Mesenchymal stem cell (in vitro differentiated cells and primary cell): ENCODE measurements around the gene HCK.
A peak's percentile ranks its signal among the peaks of the same experiment; 100 is the strongest.

ENCODE experiments used
- DNase-seq: peaks from one replicate; pipeline ENCODE4 v3.0.0-alpha.2; 2013
- H2AFZ ChIP-seq: one replicate; pipeline ENCODE4 v1.6.1; 2013; ENCODE audit warnings: low read depth, mild to moderate bottlenecking, control low read depth, inconsistent platforms, low read length, moderate library complexity
- H2AK5ac ChIP-seq: 2 replicates; pipeline ENCODE4 v1.6.1; 2013; ENCODE audit warnings: low read length, moderate library complexity, mild to moderate bottlenecking, inconsistent platforms; ENCODE audit not compliant: severe bottlenecking
- H2BK120ac ChIP-seq: one replicate; pipeline ENCODE4 v1.6.1; 2013; ENCODE audit warnings: low read depth, mild to moderate bottlenecking, inconsistent platforms, low read length, moderate library complexity
- H2BK12ac ChIP-seq, 2 experiments: one replicate each; pipeline ENCODE4 v1.6.1; 2013; ENCODE audit warnings: inconsistent platforms in 2 of 2, low read length in 2 of 2, mild to moderate bottlenecking in 2 of 2, moderate library complexity in 2 of 2, control low read depth in 1 of 2
- H2BK15ac ChIP-seq: one replicate; pipeline ENCODE4 v1.6.1; 2013; ENCODE audit warnings: mild to moderate bottlenecking, low read depth, inconsistent platforms; ENCODE audit not compliant: poor library complexity, severe bottlenecking
- H2BK5ac ChIP-seq: 2 replicates; pipeline ENCODE4 v1.6.1; 2013; ENCODE audit warnings: low read depth, mild to moderate bottlenecking, low read length, control low read depth, inconsistent platforms; ENCODE audit not compliant: poor library complexity, severe bottlenecking
- H3K14ac ChIP-seq, 2 experiments: one replicate each; pipeline ENCODE4 v1.6.1; 2013; ENCODE audit warnings: inconsistent platforms in 2 of 2, low read length in 2 of 2, control low read depth in 1 of 2, mild to moderate bottlenecking in 1 of 2, moderate library complexity in 1 of 2
- H3K18ac ChIP-seq, 2 experiments: one replicate each; pipeline ENCODE4 v1.6.1; 2013; ENCODE audit warnings: inconsistent platforms in 2 of 2, low read length in 2 of 2, control low read depth in 1 of 2, low read depth in 1 of 2, mild to moderate bottlenecking in 1 of 2
- H3K23ac ChIP-seq, 2 experiments: one replicate each; pipeline ENCODE4 v1.6.1; 2013; ENCODE audit warnings: inconsistent platforms in 2 of 2, low read length in 2 of 2, mild to moderate bottlenecking in 2 of 2, moderate library complexity in 2 of 2, control low read depth in 1 of 2
- H3K27ac ChIP-seq: 2 replicates; pipeline ENCODE4 v1.5.1; 2013; ENCODE audit warnings: mild to moderate bottlenecking, moderate library complexity, low read length, control low read depth, inconsistent platforms; ENCODE audit not compliant: poor library complexity, severe bottlenecking
- H3K27me3 ChIP-seq, 2 experiments: 2 replicates each; pipeline versions ENCODE4 v1.6.1 to v1.7.0; 2013; ENCODE audit warnings: low read length in 2 of 2, mild to moderate bottlenecking in 2 of 2, moderate library complexity in 2 of 2, control low read depth in 1 of 2, inconsistent platforms in 1 of 2; ENCODE audit not compliant: control insufficient read depth in 1 of 2, insufficient read depth in 1 of 2
- H3K36me3 ChIP-seq, 2 experiments: 2 replicates each; pipeline versions ENCODE4 v1.6.1 to v1.7.0; 2013; ENCODE audit warnings: low read length in 2 of 2, control low read depth in 1 of 2, inconsistent platforms in 1 of 2, low read depth in 1 of 2, mild to moderate bottlenecking in 1 of 2; ENCODE audit not compliant: insufficient read depth in 2 of 2, control insufficient read depth in 1 of 2
- H3K4ac ChIP-seq, 2 experiments: one replicate each; pipeline ENCODE4 v1.6.1; 2013; ENCODE audit warnings: inconsistent platforms in 2 of 2, low read length in 2 of 2, mild to moderate bottlenecking in 2 of 2, moderate library complexity in 2 of 2, control low read depth in 1 of 2, low read depth in 1 of 2
- H3K4me1 ChIP-seq: 2 replicates; pipeline ENCODE4 v1.6.1; 2013; ENCODE audit warnings: low read depth, low read length, control low read depth; ENCODE audit not compliant: control insufficient read depth, insufficient read depth
- H3K4me2 ChIP-seq: 2 replicates; pipeline ENCODE4 v1.6.1; 2013; ENCODE audit warnings: low read length, mild to moderate bottlenecking, inconsistent platforms; ENCODE audit not compliant: poor library complexity, severe bottlenecking
- H3K4me3 ChIP-seq, 2 experiments: 2 replicates each; pipeline versions ENCODE4 v1.5.1 to v1.7.0; 2013; ENCODE audit warnings: low read length in 2 of 2, mild to moderate bottlenecking in 2 of 2, control low read depth in 1 of 2, low read depth in 1 of 2; ENCODE audit not compliant: insufficient read depth in 1 of 2
- H3K79me1 ChIP-seq: replicated peaks from 2 replicates; pipeline ENCODE4 v1.6.1; 2013; ENCODE audit warnings: mild to moderate bottlenecking, control low read depth, low read length, inconsistent platforms; ENCODE audit not compliant: poor library complexity, severe bottlenecking
- H3K9ac ChIP-seq: 2 replicates; pipeline ENCODE4 v1.7.0; 2013; ENCODE audit warnings: mild to moderate bottlenecking, low read length, moderate library complexity
- H3K9me3 ChIP-seq: 2 replicates; pipeline ENCODE4 v1.7.0; 2013; ENCODE audit warnings: mild to moderate bottlenecking, low read length; ENCODE audit not compliant: control insufficient read depth
- H4K8ac ChIP-seq: one replicate; pipeline ENCODE4 v1.6.1; 2013; ENCODE audit warnings: inconsistent platforms, mild to moderate bottlenecking, low read length, moderate library complexity
- H4K91ac ChIP-seq: one replicate; pipeline ENCODE4 v1.6.1; 2013; ENCODE audit warnings: mild to moderate bottlenecking, low read length, inconsistent platforms
- WGBS: methylation state at CpG from one replicate; pipeline ENCODE4 v1.1.7; 2013; ENCODE audit warnings: mixed read lengths; 5-methylcytosine and 5-hydroxymethylcytosine counted together

The HCK gene

GRCh38 chr20:32024683-32025295 lies 27.3 kb upstream of the HCK start:
- H4K91ac ChIP-seq: no peak overlapping the region
- no peak overlapping the region for H2BK12ac ChIP-seq
- no peak overlapping the region for H3K23ac ChIP-seq
- H2AK5ac ChIP-seq: no peak overlapping the region
- H3K18ac ChIP-seq: no peak overlapping the region
- peaks cover 3% of the 10 kb centered on the region for H3K4me1 ChIP-seq
- no peak overlapping the region for H3K27ac ChIP-seq
- H2AFZ ChIP-seq: no peak overlapping the region
- H3K9me3 ChIP-seq: no peaks in the 10 kb centered on the region
- H3K14ac ChIP-seq: no peak overlapping the region
- H3K79me1 ChIP-seq: no peaks in the 10 kb centered on the region
- H3K4me2 ChIP-seq: no peak overlapping the region
- no peak overlapping the region for H3K9ac ChIP-seq
- WGBS: 87% methylated on average over 6 of the region's 6 CpGs
- no peak overlapping the region for H2BK120ac ChIP-seq
- H3K4me3 ChIP-seq: no peak overlapping the region
- H2BK5ac ChIP-seq: no peak overlapping the region
- H3K36me3 ChIP-seq: no peaks in the 10 kb centered on the region
- no peak overlapping the region for H2BK15ac ChIP-seq
- H3K27me3 ChIP-seq: peaks cover 81 to 88% of the 10 kb centered on the region in 2 experiments
- no peak overlapping the region for H4K8ac ChIP-seq
- no peak for DNase-seq
- H3K4ac ChIP-seq: no peak overlapping the region

GRCh38 chr20:32027643-32028042 lies 24.4 kb upstream of the HCK start:
- 94% methylated on average over 3 of the region's 3 CpGs for WGBS
- Histone ChIP-seq H3K27me3 (peaks cover 70 to 85% of the 10 kb centered on the region in 2 experiments), H3K79me1 (no peaks in the 10 kb centered on the region), H4K91ac (no peak overlapping the region), H4K8ac (no peak overlapping the region), H2AK5ac (no peak overlapping the region), H3K4me2 (no peak overlapping the region), H2BK5ac (no peak overlapping the region), H3K14ac (no peak overlapping the region), H3K9me3 (no peaks in the 10 kb centered on the region), H3K4me3 (no peak overlapping the region), H3K9ac (no peak overlapping the region), H3K4me1 (peaks cover 8% of the 10 kb centered on the region), H2BK12ac (no peak overlapping the region), H3K4ac (no peak overlapping the region), H2BK120ac (no peak overlapping the region), H3K23ac (no peak overlapping the region), H3K27ac (no peak overlapping the region), H3K36me3 (no peaks in the 10 kb centered on the region), H2AFZ (no peak overlapping the region), H2BK15ac (no peak overlapping the region), H3K18ac (no peak overlapping the region)
- no peak for DNase-seq

GRCh38 chr20:32028647-32029372 lies 23.2 kb upstream of the HCK start:
- H3K27me3 ChIP-seq: peaks cover 70 to 89% of the 10 kb centered on the region in 2 experiments
- H3K23ac ChIP-seq: no peak overlapping the region
- DNase-seq: peak; percentile 22
- WGBS: 51% methylated on average over 12 of the region's 12 CpGs
- H2BK5ac ChIP-seq: no peak overlapping the region
- peak overlapping the region; percentile 12 for H4K91ac ChIP-seq
- no peak overlapping the region for H3K14ac ChIP-seq
- no peak overlapping the region for H3K4me2 ChIP-seq
- H2AFZ ChIP-seq: no peak overlapping the region
- no peak overlapping the region for H2BK15ac ChIP-seq
- H3K9ac ChIP-seq: no peak overlapping the region
- no peak overlapping the region for H2BK12ac ChIP-seq
- peaks cover 8% of the 10 kb centered on the region for H3K4me1 ChIP-seq
- H3K18ac ChIP-seq: no peak overlapping the region
- H2BK120ac ChIP-seq: no peak overlapping the region
- no peak overlapping the region for H3K27ac ChIP-seq
- no peak overlapping the region for H4K8ac ChIP-seq
- H3K4me3 ChIP-seq: no peak overlapping the region
- H3K9me3 ChIP-seq: no peaks in the 10 kb centered on the region
- H3K79me1 ChIP-seq: no peaks in the 10 kb centered on the region
- no peak overlapping the region for H2AK5ac ChIP-seq
- no peaks in the 10 kb centered on the region for H3K36me3 ChIP-seq
- H3K4ac ChIP-seq: no peak overlapping the region

GRCh38 chr20:32029561-32029960 lies 22.5 kb upstream of the HCK start:
- peaks cover 70 to 90% of the 10 kb centered on the region in 2 experiments for H3K27me3 ChIP-seq
- no peak overlapping the region for H3K9ac ChIP-seq
- no peak overlapping the region for H2AFZ ChIP-seq
- no peak overlapping the region for H2AK5ac ChIP-seq
- H2BK5ac ChIP-seq: no peak overlapping the region
- no peak overlapping the region for H3K14ac ChIP-seq
- no peak overlapping the region for H2BK12ac ChIP-seq
- H3K36me3 ChIP-seq: no peaks in the 10 kb centered on the region
- H3K9me3 ChIP-seq: no peaks in the 10 kb centered on the region
- no peak overlapping the region for H2BK15ac ChIP-seq
- no peak overlapping the region for H3K4ac ChIP-seq
- H3K4me3 ChIP-seq: no peak overlapping the region
- DNase-seq: no peak
- 89% methylated on average over 11 of the region's 11 CpGs for WGBS
- H2BK120ac ChIP-seq: no peak overlapping the region
- no peaks in the 10 kb centered on the region for H3K79me1 ChIP-seq
- no peak overlapping the region for H3K18ac ChIP-seq
- H3K4me2 ChIP-seq: no peak overlapping the region
- no peak overlapping the region for H3K27ac ChIP-seq
- peaks cover 8% of the 10 kb centered on the region for H3K4me1 ChIP-seq
- H4K91ac ChIP-seq: no peak overlapping the region
- no peak overlapping the region for H4K8ac ChIP-seq
- no peak overlapping the region for H3K23ac ChIP-seq
